HG03439 (cell line): ENCODE data around the gene ST7L.

ENCODE experiments used
- ATAC-seq: cut with Tn5 transposase; IDR thresholded peaks from one replicate; pipeline ENCODE4 v1.9.1; 2021; ENCODE audit warnings: mild to moderate bottlenecking, moderate library complexity; ENCODE audit not compliant: unreplicated experiment

ST7L gene

GRCh38 chr1:112517646-112518045, 101.3 kb downstream of the ST7L start:
- ATAC-seq = no peak

- no peak for ATAC-seq
Observed at GRCh38 chr1:112517231-112517630, 101.7 kb downstream of the ST7L start.

GRCh38 chr1:112516141-112516540, 102.8 kb downstream of the ST7L start:
- ATAC-seq = no peak

GRCh38 chr1:112515311-112516009, 103.5 kb downstream of the ST7L start:
- ATAC-seq = no peak

GRCh38 chr1:112514901-112515300, 104.0 kb downstream of the ST7L start:
- no peak for ATAC-seq

- ATAC-seq = no peak
Observed at GRCh38 chr1:112513112-112513870, 105.7 kb downstream of the ST7L start.

GRCh38 chr1:112511897-112512296, 107.0 kb downstream of the ST7L start:
- ATAC-seq = no peak

- no peak for ATAC-seq
Observed at GRCh38 chr1:112510340-112510739, 108.6 kb downstream of the ST7L start.

- no peak for ATAC-seq
Observed at GRCh38 chr1:112509660-112510178, 109.2 kb downstream of the ST7L start.

- ATAC-seq = no peak
Observed at GRCh38 chr1:112509005-112509659, 109.8 kb downstream of the ST7L start.

GRCh38 chr1:112508278-112509004, 110.5 kb downstream of the ST7L start, which contains the start of gene WNT2B:
TSS of gene WNT2B (plus strand) at chr1:112508965. CDS start at chr1:112509263, 298 bp downstream.
- no peak for ATAC-seq

- ATAC-seq = no peak
Observed at GRCh38 chr1:112507921-112508277, 111.0 kb downstream of the ST7L start.

- ATAC-seq = no peak
Observed at GRCh38 chr1:112507336-112507735, 111.6 kb downstream of the ST7L start.

- no peak for ATAC-seq
Observed at GRCh38 chr1:112506731-112507130, 112.2 kb downstream of the ST7L start.

- ATAC-seq = no peak
Observed at GRCh38 chr1:112506306-112506705, 112.6 kb downstream of the ST7L start.

- ATAC-seq = no peak
Observed at GRCh38 chr1:112505878-112506277, 113.1 kb downstream of the ST7L start.

- ATAC-seq = no peak
Observed at GRCh38 chr1:112505400-112505785, 113.5 kb downstream of the ST7L start.

- ATAC-seq = no peak
Observed at GRCh38 chr1:112504661-112505399, 114.1 kb downstream of the ST7L start.

GRCh38 chr1:112504001-112504660, 114.8 kb downstream of the ST7L start:
- no peak for ATAC-seq

- ATAC-seq = no peak
Observed at GRCh38 chr1:112502826-112503225, 116.1 kb downstream of the ST7L start.
